Lower leg skin (tissue), 4 donors: ENCODE measurements around the gene OR52N2. TPM values are rescaled to one million over a fixed set of nuclear protein-coding genes. Genes with fewer than 3 reads are reported as not detected.

Experiments used
- DNase-seq, 2 donors: peaks; one replicate each; pipeline ENCODE4 v3.0.0-alpha.2; 2019; ENCODE audit warnings: low spot score in 2 of 2
- H3K4me3 ChIP-seq: fragments of 200-600 bp; sonication (generic); 2 replicates; pipeline ENCODE4 v1.5.1; 2017; ENCODE audit warnings: mild to moderate bottlenecking, low read depth; ENCODE audit not compliant: poor library complexity, severe bottlenecking
- CTCF ChIP-seq, 3 donors: fragments of 450-650 bp; IDR thresholded peaks; one replicate each; pipeline ENCODE4 v1.5.1; 2016; ENCODE audit warnings: antibody characterized with exemption in 3 of 3, mild to moderate bottlenecking in 3 of 3, moderate library complexity in 2 of 3
- POLR2A ChIP-seq, 2 donors: fragments of 450-650 bp; IDR thresholded peaks; one replicate each; pipeline ENCODE4 v1.6.1; 2016 to 2017; ENCODE audit warnings: antibody characterized with exemption in 2 of 2, mild to moderate bottlenecking in 1 of 2, moderate library complexity in 1 of 2
- WGBS, 2 donors: methylation state at CpG; one replicate each; pipeline ENCODE4 v1.1.5; 2018; 5-methylcytosine and 5-hydroxymethylcytosine counted together
- intact Hi-C: fragments of 100-400 bp; cut with DNase I; formaldehyde crosslinking; loops from one replicate; pipeline ENCODE4 v1.15.0; 2023; ENCODE audit warnings: low total_unique reads
- total RNA-seq, 4 donors: library from RNA; depleted of rRNA; stranded (reverse); fragments of >200 nt; gene quantifications; one replicate each; pipeline ENCODE4 v1.1.0, GENCODE V29; 2016

The OR52N2 gene
- total RNA-seq, result not detected

DNA sequence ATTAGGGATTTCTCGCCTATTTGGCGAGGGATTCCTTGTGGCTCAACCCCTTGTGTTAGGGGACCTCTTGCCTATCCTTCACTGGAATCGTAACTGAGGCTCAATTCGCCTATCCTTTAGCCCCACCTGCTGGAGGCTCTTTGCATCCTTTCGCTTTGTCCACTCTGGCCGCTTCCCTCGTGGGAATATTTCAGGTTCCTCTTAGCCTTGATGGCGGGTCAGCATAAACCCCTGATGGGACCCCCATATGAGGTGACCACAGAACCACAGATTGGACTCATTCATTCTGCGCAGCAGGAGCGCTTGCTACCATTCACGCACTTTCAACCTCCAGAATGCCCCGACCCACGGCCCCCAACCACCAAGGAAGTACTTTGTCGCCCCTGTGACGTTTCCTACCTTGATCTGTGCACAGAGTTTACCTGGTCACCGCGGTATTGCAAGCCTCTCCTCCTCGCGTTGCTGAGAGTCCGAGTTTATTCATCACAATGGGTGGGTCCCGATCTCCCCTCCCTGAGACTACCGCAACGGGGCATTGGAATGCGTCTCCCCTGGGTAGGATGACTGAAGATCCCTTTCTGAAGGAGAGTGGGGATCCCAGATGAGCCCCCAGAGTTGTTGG is at the start of gene OR52N2:
TSS of gene OR52N2 (plus strand) at position 425 of the 622 bp plus-strand sequence. CDS start 11,412 bp downstream, outside the sequence.
- intact Hi-C loops, result loop anchor here (5.0 kb wide), 1 partner anchor 331 kb away; no protein-coding TSS in a partner anchor
- peak within 1 kb of the TSS; percentile 15 for H3K4me3 ChIP-seq
- DNase-seq, result peak in 1 of 2 donors; percentile 62
- no peak for TF ChIP-seq POLR2A (IDR thresholded peaks at IDR 0.05)
- peak in 1 of 3 donors; percentile 58 for TF ChIP-seq CTCF (IDR thresholded peaks at IDR 0.05)
- WGBS, 2 donors, result 3 to 25% methylated on average over 24 of the region's 24 CpGs

GRCh38 chr11:5767056-5767455 is 41.7 kb upstream of the OR52N2 start:
- intact Hi-C loops, result no loop called here
- TF ChIP-seq CTCF (IDR thresholded peaks at IDR 0.05), result no peak
- no peak for TF ChIP-seq POLR2A (IDR thresholded peaks at IDR 0.05)
- H3K4me3 ChIP-seq, result no peak overlapping the region
- 46 to 55% methylated on average over 1 of the region's 1 CpG for WGBS, 2 donors
- DNase-seq, result no peak

DNA sequence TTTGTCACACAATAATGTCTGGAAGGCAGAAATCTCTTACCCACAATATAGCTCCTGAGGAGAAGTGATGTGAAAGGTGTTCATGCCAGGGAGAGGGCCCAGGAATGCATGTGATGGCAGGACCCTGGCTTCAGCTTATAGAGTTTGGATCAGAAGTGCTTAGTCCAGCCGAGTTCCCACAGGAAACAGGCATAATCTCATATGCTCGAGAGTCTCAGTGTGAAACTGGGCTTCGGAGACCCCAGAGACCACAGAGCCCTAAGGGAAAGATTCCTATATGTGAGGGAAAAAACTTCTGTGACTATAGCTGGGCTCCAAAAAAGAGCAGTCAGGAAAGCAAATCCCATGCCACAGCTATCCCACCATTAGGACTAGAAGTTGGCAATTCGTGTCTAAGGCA is 25.5 kb upstream of the OR52N2 start, which contains the start of gene OR52N5:
TSS of gene OR52N5 (minus strand) at position 101 of the 400 bp plus-strand sequence. CDS start 4,721 bp downstream, outside the sequence.
- WGBS, 2 donors, result 30 to 44% methylated on average over 3 to 4 of the region's 4 CpGs
- no peak for TF ChIP-seq POLR2A (IDR thresholded peaks at IDR 0.05)
- TF ChIP-seq CTCF (IDR thresholded peaks at IDR 0.05), result no peak
- intact Hi-C loops, result no loop called here
- no peak within 1 kb of the TSS for H3K4me3 ChIP-seq
- DNase-seq, result no peak

GRCh38 chr11:5791165-5791564 is 17.6 kb upstream of the OR52N2 start, which contains the start of gene OR52N1:
Gene OR52N1, minus strand, starts transcription at chr11:5791265. Its CDS starts 2,449 bp downstream, at chr11:5788816.
- no peak within 1 kb of the TSS for H3K4me3 ChIP-seq
- intact Hi-C loops, result no loop called here
- DNase-seq, result no peak
- 57 to 64% methylated on average over 3 of the region's 3 CpGs for WGBS, 2 donors
- TF ChIP-seq POLR2A (IDR thresholded peaks at IDR 0.05), result no peak
- no peak for TF ChIP-seq CTCF (IDR thresholded peaks at IDR 0.05)

- intact Hi-C loops, result no loop called here
- H3K4me3 ChIP-seq, result no peak overlapping the region
- TF ChIP-seq POLR2A (IDR thresholded peaks at IDR 0.05), result no peak
- TF ChIP-seq CTCF (IDR thresholded peaks at IDR 0.05), result no peak
- DNase-seq, result no peak
- WGBS, 2 donors, result 54 to 59% methylated on average over 6 of the region's 6 CpGs
These were observed 12.2 kb upstream of the OR52N2 start for GRCh38 chr11:5796541-5796940.
